NCI-H2227 (cell line): ENCODE results near the gene KRT80.

Source experiments
- DNase-seq: peaks from one replicate; lab custom pipeline; 2025; ENCODE audit not compliant: unreplicated experiment; lab: John Stamatoyannopoulos, UW

KRT80 gene

GRCh38 chr12:52229836-52230343 lies 38.1 kb upstream of the KRT80 start:
- no peak for DNase-seq

GRCh38 chr12:52228931-52229330 lies 37.1 kb upstream of the KRT80 start:
- no peak for DNase-seq

- no peak for DNase-seq
Measured at GRCh38 chr12:52228366-52228765, 36.6 kb upstream of the KRT80 start.

GRCh38 chr12:52227606-52228166 lies 35.9 kb upstream of the KRT80 start:
- no peak for DNase-seq

- DNase-seq = no peak
Measured at GRCh38 chr12:52226446-52226845, 34.6 kb upstream of the KRT80 start.

GRCh38 chr12:52225752-52226151 lies 33.9 kb upstream of the KRT80 start:
- no peak for DNase-seq

GRCh38 chr12:52224151-52224550 lies 32.3 kb upstream of the KRT80 start:
- no peak for DNase-seq

GRCh38 chr12:52223406-52224039 lies 31.7 kb upstream of the KRT80 start:
- DNase-seq = no peak

- DNase-seq = no peak
Measured at GRCh38 chr12:52222692-52223091, 30.9 kb upstream of the KRT80 start.

GRCh38 chr12:52221912-52222457 lies 30.2 kb upstream of the KRT80 start:
- no peak for DNase-seq

GRCh38 chr12:52221070-52221781 lies 29.4 kb upstream of the KRT80 start:
- no peak for DNase-seq

- no peak for DNase-seq
Measured at GRCh38 chr12:52220477-52220876, 28.7 kb upstream of the KRT80 start.

GRCh38 chr12:52218001-52218400 lies 26.2 kb upstream of the KRT80 start:
- DNase-seq = no peak

GRCh38 chr12:52217223-52217622 lies 25.4 kb upstream of the KRT80 start:
- no peak for DNase-seq

GRCh38 chr12:52216807-52217206 lies 25.0 kb upstream of the KRT80 start:
- DNase-seq = no peak

- no peak for DNase-seq
Measured at GRCh38 chr12:52216100-52216499, 24.3 kb upstream of the KRT80 start.

GRCh38 chr12:52215587-52216031 lies 23.8 kb upstream of the KRT80 start:
- DNase-seq = no peak

GRCh38 chr12:52214421-52214802 lies 22.6 kb upstream of the KRT80 start:
- no peak for DNase-seq

GRCh38 chr12:52213564-52214420 lies 22.0 kb upstream of the KRT80 start:
- peak; percentile 36 for DNase-seq

GRCh38 chr12:52212701-52213563 lies 21.1 kb upstream of the KRT80 start:
- DNase-seq = no peak
